Measurements from ENCODE around the gene TGM6.

The TGM6 gene

DNA sequence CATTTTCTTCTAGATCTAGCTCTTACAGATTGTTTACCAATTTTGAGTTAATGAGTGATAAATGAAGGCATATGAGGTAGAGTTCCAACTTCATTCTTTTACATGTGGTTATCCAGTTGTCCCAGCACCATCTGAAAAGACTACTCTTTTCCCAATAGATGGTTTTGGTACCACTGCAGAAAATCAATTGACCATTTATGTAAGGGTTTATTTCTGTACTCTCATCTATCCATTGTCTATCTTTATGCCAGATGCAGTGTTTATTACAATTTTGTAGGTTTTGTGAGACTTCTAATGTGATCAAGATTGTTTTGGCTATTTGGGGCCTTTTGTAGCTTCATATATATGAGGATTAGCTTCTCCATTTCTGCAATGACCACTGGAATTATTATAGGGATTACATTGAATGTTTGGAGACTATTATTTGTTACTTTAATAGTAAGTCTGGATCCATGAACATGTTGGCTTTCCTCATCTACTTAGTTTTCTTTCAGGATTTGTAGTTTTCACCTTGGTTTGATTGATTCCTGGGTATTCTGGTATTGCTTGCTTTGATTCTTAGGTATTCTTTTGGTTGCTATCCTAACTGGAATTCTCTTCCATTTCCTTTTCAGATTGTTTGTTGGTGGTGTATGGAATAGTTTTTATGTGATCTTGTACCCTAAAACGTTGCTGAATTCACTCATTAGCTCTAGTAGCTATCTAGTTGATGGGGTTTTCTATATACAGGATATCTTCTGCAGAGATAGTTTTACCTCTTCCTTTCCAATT lies 79.5 kb downstream of the TGM6 start:
- no peaks in the 10 kb centered on the region for H3K27me3 ChIP-seq (ENCODE audit: control insufficient read depth in 1 of 2, insufficient read depth in 1 of 2, low read length in 2 of 2)
- H3K4ac ChIP-seq (ENCODE audit: low read depth in 1 of 2, low read length in 2 of 2), result no peak overlapping the region
- no peak overlapping the region for H2AFZ ChIP-seq (ENCODE audit: low read depth, low read length)
- WGBS, result no CpG with 5 or more reads among the region's 1 CpG
- H4K8ac ChIP-seq (ENCODE audit: low read length), result no peak overlapping the region
- no peak overlapping the region for H3K18ac ChIP-seq (ENCODE audit: low read depth in 1 of 2, low read length in 2 of 2)
- no peak overlapping the region for H2BK5ac ChIP-seq (ENCODE audit: low read depth, low read length, poor library complexity, severe bottlenecking)
- DNase-seq, result no peak
- no peaks in the 10 kb centered on the region for H3K9me3 ChIP-seq (ENCODE audit: control insufficient read depth, low read length)
- H3K27ac ChIP-seq (ENCODE audit: low read length, poor library complexity, severe bottlenecking), result no peak overlapping the region
- H3K4me3 ChIP-seq (ENCODE audit: insufficient read depth in 1 of 2, low read depth in 1 of 2, low read length in 2 of 2), result no peak overlapping the region
- H3K9ac ChIP-seq (ENCODE audit: low read length), result no peak overlapping the region
- H3K14ac ChIP-seq (ENCODE audit: low read length in 2 of 2), result no peak overlapping the region
- H3K23ac ChIP-seq (ENCODE audit: low read length in 2 of 2), result no peak overlapping the region
- H4K91ac ChIP-seq (ENCODE audit: low read length), result no peak overlapping the region
- H3K36me3 ChIP-seq (ENCODE audit: control insufficient read depth in 1 of 2, insufficient read depth in 2 of 2, low read depth in 1 of 2, low read length in 2 of 2), result peaks cover 28 to 76% of the 10 kb centered on the region in 2 experiments
- no peak overlapping the region for H2BK15ac ChIP-seq (ENCODE audit: low read depth, poor library complexity, severe bottlenecking)
- no peak overlapping the region for H2BK12ac ChIP-seq (ENCODE audit: low read length in 2 of 2)
- H3K4me1 ChIP-seq (ENCODE audit: control insufficient read depth, insufficient read depth, low read depth, low read length), result no peaks in the 10 kb centered on the region
- no peak overlapping the region for H3K4me2 ChIP-seq (ENCODE audit: low read length, poor library complexity, severe bottlenecking)
- no peak overlapping the region for H2BK120ac ChIP-seq (ENCODE audit: low read depth, low read length)
- H2AK5ac ChIP-seq (ENCODE audit: low read length, severe bottlenecking), result no peak overlapping the region
- peaks cover 22% of the 10 kb centered on the region for H3K79me1 ChIP-seq (replicated peaks; ENCODE audit: low read length, poor library complexity, severe bottlenecking)

DNA sequence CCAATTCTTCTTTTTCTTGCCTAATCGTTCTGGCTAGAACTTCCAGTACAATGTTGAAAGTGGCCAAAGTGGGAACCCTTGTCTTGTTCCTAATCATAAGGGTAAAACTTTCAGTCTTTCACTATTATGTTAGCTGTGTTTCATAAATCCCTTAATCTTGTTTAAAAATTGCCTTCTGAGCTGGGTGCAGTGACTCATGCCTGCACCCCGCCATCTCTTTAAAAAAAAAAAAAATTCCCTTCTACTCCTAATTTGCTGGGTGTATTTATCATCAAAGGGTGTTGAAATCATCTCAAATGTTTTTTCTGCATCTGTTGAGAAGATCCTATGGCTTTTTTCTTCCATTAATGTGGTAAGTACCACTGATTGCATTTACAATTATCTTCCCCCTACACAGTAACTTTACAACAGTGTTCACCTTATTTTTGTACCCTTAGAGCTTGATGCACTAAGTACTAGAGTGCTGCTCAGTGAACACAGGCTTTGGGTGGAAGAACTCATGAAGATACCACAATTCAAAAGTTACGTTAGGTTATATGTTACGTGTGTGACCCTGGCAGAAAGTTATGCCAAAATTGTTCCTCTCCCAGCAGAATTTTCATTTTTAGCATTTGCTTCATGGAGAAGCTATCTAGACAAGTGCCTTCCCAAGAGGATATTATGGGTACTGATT lies 80.2 kb downstream of the TGM6 start:
- H3K36me3 ChIP-seq (ENCODE audit: control insufficient read depth in 1 of 2, insufficient read depth in 2 of 2, low read depth in 1 of 2, low read length in 2 of 2), result peaks cover 34 to 83% of the 10 kb centered on the region in 2 experiments
- H4K91ac ChIP-seq (ENCODE audit: low read length), result no peak overlapping the region
- H3K23ac ChIP-seq (ENCODE audit: low read length in 2 of 2), result no peak overlapping the region
- no peak overlapping the region for H3K18ac ChIP-seq (ENCODE audit: low read depth in 1 of 2, low read length in 2 of 2)
- H3K4me1 ChIP-seq (ENCODE audit: control insufficient read depth, insufficient read depth, low read depth, low read length), result no peaks in the 10 kb centered on the region
- no peak overlapping the region for H2BK5ac ChIP-seq (ENCODE audit: low read depth, low read length, poor library complexity, severe bottlenecking)
- no peak overlapping the region for H2AFZ ChIP-seq (ENCODE audit: low read depth, low read length)
- H3K27ac ChIP-seq (ENCODE audit: low read length, poor library complexity, severe bottlenecking), result no peak overlapping the region
- no peak for DNase-seq
- H3K27me3 ChIP-seq (ENCODE audit: control insufficient read depth in 1 of 2, insufficient read depth in 1 of 2, low read length in 2 of 2), result no peaks in the 10 kb centered on the region
- no peak overlapping the region for H3K4ac ChIP-seq (ENCODE audit: low read depth in 1 of 2, low read length in 2 of 2)
- no peak overlapping the region for H2BK15ac ChIP-seq (ENCODE audit: low read depth, poor library complexity, severe bottlenecking)
- no peak overlapping the region for H3K9ac ChIP-seq (ENCODE audit: low read length)
- no peaks in the 10 kb centered on the region for H3K9me3 ChIP-seq (ENCODE audit: control insufficient read depth, low read length)
- no peak overlapping the region for H2AK5ac ChIP-seq (ENCODE audit: low read length, severe bottlenecking)
- H3K4me2 ChIP-seq (ENCODE audit: low read length, poor library complexity, severe bottlenecking), result no peak overlapping the region
- H2BK120ac ChIP-seq (ENCODE audit: low read depth, low read length), result no peak overlapping the region
- H2BK12ac ChIP-seq (ENCODE audit: low read length in 2 of 2), result no peak overlapping the region
- no peak overlapping the region for H3K4me3 ChIP-seq (ENCODE audit: insufficient read depth in 1 of 2, low read depth in 1 of 2, low read length in 2 of 2)
- no peak overlapping the region for H4K8ac ChIP-seq (ENCODE audit: low read length)
- peaks cover 24% of the 10 kb centered on the region for H3K79me1 ChIP-seq (replicated peaks; ENCODE audit: low read length, poor library complexity, severe bottlenecking)
- no peak overlapping the region for H3K14ac ChIP-seq (ENCODE audit: low read length in 2 of 2)
- 100% methylated on average over 2 of the region's 4 CpGs for WGBS

DNA sequence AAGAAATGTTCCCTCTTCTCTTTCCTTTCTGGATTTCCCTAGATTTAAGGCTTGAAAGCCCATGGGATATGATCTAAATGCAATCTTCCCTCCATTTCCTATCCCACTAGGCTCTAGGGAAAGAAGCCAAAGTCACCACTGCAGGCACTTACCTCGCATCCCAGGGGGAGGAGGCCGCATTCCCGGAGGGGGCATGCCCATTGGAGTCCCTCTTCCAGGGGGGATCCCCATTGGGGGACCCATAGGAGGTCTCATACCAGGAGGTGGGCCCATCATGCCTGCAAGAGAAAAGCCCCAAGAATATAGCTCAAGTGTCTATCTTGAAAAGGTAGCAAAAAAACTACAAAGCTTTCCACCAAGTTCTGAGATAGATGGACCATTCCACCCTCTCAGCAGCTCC lies 81.8 kb downstream of the TGM6 start:
- H3K18ac ChIP-seq (ENCODE audit: low read depth in 1 of 2, low read length in 2 of 2), result no peak overlapping the region
- no peak overlapping the region for H2BK5ac ChIP-seq (ENCODE audit: low read depth, low read length, poor library complexity, severe bottlenecking)
- H4K8ac ChIP-seq (ENCODE audit: low read length), result no peak overlapping the region
- DNase-seq, result no peak
- peaks cover under 1% of the 10 kb centered on the region for H3K4me1 ChIP-seq (ENCODE audit: control insufficient read depth, insufficient read depth, low read depth, low read length)
- H2BK15ac ChIP-seq (ENCODE audit: low read depth, poor library complexity, severe bottlenecking), result no peak overlapping the region
- H3K36me3 ChIP-seq (ENCODE audit: control insufficient read depth in 1 of 2, insufficient read depth in 2 of 2, low read depth in 1 of 2, low read length in 2 of 2), result peaks cover 39 to 99% of the 10 kb centered on the region in 2 experiments
- no peak overlapping the region for H3K9ac ChIP-seq (ENCODE audit: low read length)
- H3K27ac ChIP-seq (ENCODE audit: low read length, poor library complexity, severe bottlenecking), result no peak overlapping the region
- H3K27me3 ChIP-seq (ENCODE audit: control insufficient read depth in 1 of 2, insufficient read depth in 1 of 2, low read length in 2 of 2), result no peaks in the 10 kb centered on the region
- H3K9me3 ChIP-seq (ENCODE audit: control insufficient read depth, low read length), result no peaks in the 10 kb centered on the region
- H3K23ac ChIP-seq (ENCODE audit: low read length in 2 of 2), result no peak overlapping the region
- WGBS, result 96% methylated on average over 3 of the region's 3 CpGs
- no peak overlapping the region for H3K4me3 ChIP-seq (ENCODE audit: insufficient read depth in 1 of 2, low read depth in 1 of 2, low read length in 2 of 2)
- H3K4ac ChIP-seq (ENCODE audit: low read depth in 1 of 2, low read length in 2 of 2), result no peak overlapping the region
- H3K79me1 ChIP-seq (replicated peaks; ENCODE audit: low read length, poor library complexity, severe bottlenecking), result peaks cover 26% of the 10 kb centered on the region
- no peak overlapping the region for H2AFZ ChIP-seq (ENCODE audit: low read depth, low read length)
- no peak overlapping the region for H4K91ac ChIP-seq (ENCODE audit: low read length)
- no peak overlapping the region for H2BK120ac ChIP-seq (ENCODE audit: low read depth, low read length)
- H3K4me2 ChIP-seq (ENCODE audit: low read length, poor library complexity, severe bottlenecking), result no peak overlapping the region
- no peak overlapping the region for H2AK5ac ChIP-seq (ENCODE audit: low read length, severe bottlenecking)
- H2BK12ac ChIP-seq (ENCODE audit: low read length in 2 of 2), result no peak overlapping the region
- no peak overlapping the region for H3K14ac ChIP-seq (ENCODE audit: low read length in 2 of 2)

DNA sequence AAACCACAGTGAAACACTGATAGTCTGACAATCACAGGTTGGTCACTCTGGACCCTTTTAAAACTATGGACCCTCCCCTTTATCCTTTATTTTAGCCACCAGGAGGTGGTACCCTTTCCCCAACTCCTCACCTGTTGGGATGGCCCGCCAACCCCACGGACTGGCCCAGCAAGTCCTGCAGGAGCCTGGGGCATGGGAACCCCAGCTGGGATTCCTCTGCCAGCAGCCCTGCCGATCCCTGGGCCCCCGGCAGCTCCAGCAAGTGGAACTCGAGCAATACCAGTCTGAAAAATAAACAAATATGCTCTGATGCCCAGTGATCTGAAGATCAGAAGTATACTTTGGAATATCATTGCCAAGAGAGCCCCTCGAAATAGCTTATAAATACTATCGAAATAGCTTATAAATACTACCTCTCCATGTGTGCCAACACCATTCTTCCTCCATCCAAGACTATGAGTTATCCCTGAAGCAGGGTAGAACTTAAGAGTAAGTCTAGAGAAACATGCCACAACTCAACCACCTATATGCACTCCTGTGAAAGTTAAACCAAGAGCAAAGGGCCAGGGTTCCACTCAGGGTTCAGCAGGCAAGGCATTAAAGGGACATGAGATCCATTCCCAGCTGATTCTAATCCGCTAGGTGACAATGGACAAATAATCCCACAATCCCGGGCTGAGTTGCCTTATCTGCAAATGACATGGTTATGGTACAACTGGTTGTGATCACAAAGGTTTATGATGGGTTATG lies 83.1 kb downstream of the TGM6 start:
- H3K27me3 ChIP-seq (ENCODE audit: control insufficient read depth in 1 of 2, insufficient read depth in 1 of 2, low read length in 2 of 2), result no peaks in the 10 kb centered on the region
- H3K9me3 ChIP-seq (ENCODE audit: control insufficient read depth, low read length), result no peaks in the 10 kb centered on the region
- H2AFZ ChIP-seq (ENCODE audit: low read depth, low read length), result no peak overlapping the region
- no peak overlapping the region for H2BK120ac ChIP-seq (ENCODE audit: low read depth, low read length)
- no peak overlapping the region for H3K4me2 ChIP-seq (ENCODE audit: low read length, poor library complexity, severe bottlenecking)
- no peak overlapping the region for H3K27ac ChIP-seq (ENCODE audit: low read length, poor library complexity, severe bottlenecking)
- H4K91ac ChIP-seq (ENCODE audit: low read length), result no peak overlapping the region
- DNase-seq, result no peak
- peaks cover 38 to 97% of the 10 kb centered on the region in 2 experiments for H3K36me3 ChIP-seq (ENCODE audit: control insufficient read depth in 1 of 2, insufficient read depth in 2 of 2, low read depth in 1 of 2, low read length in 2 of 2)
- no peak overlapping the region for H3K4me3 ChIP-seq (ENCODE audit: insufficient read depth in 1 of 2, low read depth in 1 of 2, low read length in 2 of 2)
- H3K18ac ChIP-seq (ENCODE audit: low read depth in 1 of 2, low read length in 2 of 2), result no peak overlapping the region
- peaks cover 5% of the 10 kb centered on the region for H3K4me1 ChIP-seq (ENCODE audit: control insufficient read depth, insufficient read depth, low read depth, low read length)
- no peak overlapping the region for H2BK15ac ChIP-seq (ENCODE audit: low read depth, poor library complexity, severe bottlenecking)
- H3K9ac ChIP-seq (ENCODE audit: low read length), result no peak overlapping the region
- no peak overlapping the region for H2AK5ac ChIP-seq (ENCODE audit: low read length, severe bottlenecking)
- H3K14ac ChIP-seq (ENCODE audit: low read length in 2 of 2), result no peak overlapping the region
- no peak overlapping the region for H2BK5ac ChIP-seq (ENCODE audit: low read depth, low read length, poor library complexity, severe bottlenecking)
- WGBS, result 98% methylated on average over 9 of the region's 9 CpGs
- no peak overlapping the region for H4K8ac ChIP-seq (ENCODE audit: low read length)
- H3K23ac ChIP-seq (ENCODE audit: low read length in 2 of 2), result no peak overlapping the region
- no peak overlapping the region for H2BK12ac ChIP-seq (ENCODE audit: low read length in 2 of 2)
- H3K4ac ChIP-seq (ENCODE audit: low read depth in 1 of 2, low read length in 2 of 2), result no peak overlapping the region
- peaks cover 26% of the 10 kb centered on the region for H3K79me1 ChIP-seq (replicated peaks; ENCODE audit: low read length, poor library complexity, severe bottlenecking)
